Measurements from ENCODE around the gene TTYH3.

The TTYH3 gene

GRCh38 chr7:2710286-2710655 is 78.5 kb downstream of the TTYH3 start:
- no peak for DNase-seq
- in situ Hi-C loops (cut with HindIII; ENCODE audit: low pct_ligation_motif_present, low pct_unique_long_range_greater_than_20kb, low sequenced_read_pairs), result no loop called here

- in situ Hi-C loops (cut with HindIII; ENCODE audit: low pct_ligation_motif_present, low pct_unique_long_range_greater_than_20kb, low sequenced_read_pairs), result no loop called here
- no peak for DNase-seq
Measured at GRCh38 chr7:2710901-2711551, 79.2 kb downstream of the TTYH3 start.

DNA sequence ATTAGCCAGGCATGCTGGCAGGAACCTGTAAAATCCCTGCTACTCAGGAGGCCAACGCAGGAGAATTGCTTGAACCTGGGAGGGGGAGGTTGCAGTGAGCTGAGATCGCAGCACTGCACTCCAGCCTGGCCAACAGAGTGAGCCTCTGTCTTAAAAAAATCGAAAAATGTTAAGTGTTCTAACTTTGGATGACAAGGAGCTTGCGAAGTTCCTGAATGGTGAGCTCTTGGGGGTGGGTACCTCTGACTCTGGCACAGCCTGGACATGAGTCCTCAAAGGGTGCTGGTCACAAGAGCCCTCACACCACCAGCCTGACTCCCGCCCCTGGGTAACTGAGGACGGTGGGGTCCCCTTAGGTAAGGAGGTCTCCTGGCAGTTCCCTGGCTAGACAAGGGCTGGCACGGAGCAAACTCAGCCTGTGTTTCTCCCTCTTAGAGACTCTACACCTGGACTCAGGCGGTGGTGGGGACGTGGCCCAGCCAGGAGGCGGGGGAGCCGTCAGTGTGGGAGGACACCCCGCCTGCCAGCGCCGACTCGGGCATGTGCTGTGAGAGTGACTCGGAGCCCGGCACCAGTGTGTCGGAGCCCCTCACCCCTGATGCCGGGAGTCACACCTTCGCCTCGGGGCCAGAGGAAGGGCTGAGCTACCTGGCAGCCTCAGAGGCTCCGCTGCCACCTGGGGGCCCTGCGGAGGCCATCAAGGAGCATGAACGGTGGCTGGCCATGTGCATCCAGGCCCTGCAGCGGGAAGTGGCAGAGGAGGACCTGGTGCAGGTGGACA is 80.3 kb downstream of the TTYH3 start:
- DNase-seq, result no peak
- in situ Hi-C loops (cut with HindIII; ENCODE audit: low pct_ligation_motif_present, low pct_unique_long_range_greater_than_20kb, low sequenced_read_pairs), result no loop called here

DNA sequence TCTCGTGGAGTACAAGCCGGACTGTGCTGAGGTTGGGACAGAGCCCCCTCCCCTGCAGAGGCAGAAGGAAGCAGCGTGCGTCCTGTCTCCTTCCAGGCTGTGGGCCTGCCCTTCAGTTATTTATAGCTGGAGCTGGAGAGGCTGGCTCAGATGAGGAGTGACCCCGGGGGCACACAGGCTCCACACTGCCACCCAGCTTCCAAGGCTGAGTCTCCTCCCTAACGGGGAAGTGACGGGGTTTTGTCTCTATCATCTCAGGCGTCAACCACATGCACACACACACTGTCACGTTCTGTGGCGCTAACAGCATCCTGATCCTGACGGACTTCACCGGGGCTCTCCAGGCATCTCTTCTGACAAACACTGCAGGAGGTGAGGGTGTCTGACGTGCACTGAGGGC is 81.6 kb downstream of the TTYH3 start:
- DNase-seq, result no peak
- in situ Hi-C loops (cut with HindIII; ENCODE audit: low pct_ligation_motif_present, low pct_unique_long_range_greater_than_20kb, low sequenced_read_pairs), result no loop called here

DNA sequence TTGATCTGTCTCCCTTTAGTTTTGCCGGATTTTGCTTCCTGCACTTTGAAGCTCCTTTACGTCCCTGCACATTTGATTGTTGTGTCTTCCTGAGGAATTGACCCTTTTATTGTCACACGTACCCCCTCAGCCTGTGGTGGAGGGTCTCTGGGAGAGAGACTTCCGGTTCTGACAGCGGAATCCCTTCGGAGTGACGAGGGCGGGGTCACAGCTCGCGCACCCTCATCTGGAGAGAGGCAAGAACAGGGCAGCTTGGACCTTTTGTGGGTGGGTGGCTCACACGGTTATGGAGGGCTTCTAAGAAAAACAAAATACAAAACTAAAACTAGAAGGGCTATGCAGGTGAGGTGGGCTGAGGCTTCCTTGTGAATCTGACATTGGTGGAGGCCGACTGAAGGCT is 82.2 kb downstream of the TTYH3 start:
- in situ Hi-C loops (cut with HindIII; ENCODE audit: low pct_ligation_motif_present, low pct_unique_long_range_greater_than_20kb, low sequenced_read_pairs), result no loop called here
- no peak for DNase-seq

All from ACHN (cell line).